ENCODE measurements around the gene HABP4. TPM values are rescaled to one million over a fixed set of nuclear protein-coding genes. Genes with fewer than 3 reads are reported as not detected.

HABP4 gene
- total RNA-seq, 1 donor, result 14.1 TPM

GRCh38 chr9:96483197-96483596 lies 33.2 kb downstream of the HABP4 start:
- Histone ChIP-seq H3K9me3 (ENCODE audit: low read depth, low read length) (no peaks in the 10 kb centered on the region), H3K79me2 (ENCODE audit: insufficient read depth, low read length) (no peaks in the 10 kb centered on the region), H3K4me1 (ENCODE audit: insufficient read depth, low read length) (peaks cover 20% of the 10 kb centered on the region), H3K27me3 (ENCODE audit: insufficient read depth, low read length) (no peaks in the 10 kb centered on the region), H4K20me1 (ENCODE audit: insufficient read depth, low read length) (no peaks in the 10 kb centered on the region), H3K36me3 (ENCODE audit: insufficient read depth, low read length) (peaks cover 6% of the 10 kb centered on the region), H3K4me2 (ENCODE audit: insufficient read depth, low read length) (no peak overlapping the region), H3K4me3 (ENCODE audit: insufficient read depth, low read length) (no peak overlapping the region), H3K27ac (ENCODE audit: low read depth, low read length) (no peak overlapping the region), H2AFZ (ENCODE audit: low read length) (no peak overlapping the region)
- no peak for DNase-seq (ENCODE audit: insufficient read length, low spot score, missing footprints)
- TF ChIP-seq CTCF (IDR thresholded peaks at IDR 0.05; ENCODE audit: extremely low read depth, low read depth, low read length), result no peak

- no peaks in the 10 kb centered on the region for H3K79me2 ChIP-seq (ENCODE audit: insufficient read depth, low read length)
- no peaks in the 10 kb centered on the region for H3K27me3 ChIP-seq (ENCODE audit: insufficient read depth, low read length)
- no peak overlapping the region for H3K4me2 ChIP-seq (ENCODE audit: insufficient read depth, low read length)
- H3K4me1 ChIP-seq (ENCODE audit: insufficient read depth, low read length), result peaks cover 16% of the 10 kb centered on the region
- no peak for DNase-seq (ENCODE audit: insufficient read length, low spot score, missing footprints)
- no peak overlapping the region for H2AFZ ChIP-seq (ENCODE audit: low read length)
- peak overlapping the region; percentile 36 for H3K27ac ChIP-seq (ENCODE audit: low read depth, low read length)
- H3K4me3 ChIP-seq (ENCODE audit: insufficient read depth, low read length), result no peak overlapping the region
- H3K9me3 ChIP-seq (ENCODE audit: low read depth, low read length), result no peaks in the 10 kb centered on the region
- H4K20me1 ChIP-seq (ENCODE audit: insufficient read depth, low read length), result no peaks in the 10 kb centered on the region
- H3K36me3 ChIP-seq (ENCODE audit: insufficient read depth, low read length), result peaks cover 12% of the 10 kb centered on the region
- no peak for TF ChIP-seq CTCF (IDR thresholded peaks at IDR 0.05; ENCODE audit: extremely low read depth, low read depth, low read length)
Observed at GRCh38 chr9:96483733-96484390, 33.9 kb downstream of the HABP4 start.

- no peaks in the 10 kb centered on the region for H3K79me2 ChIP-seq (ENCODE audit: insufficient read depth, low read length)
- H3K27me3 ChIP-seq (ENCODE audit: insufficient read depth, low read length), result no peaks in the 10 kb centered on the region
- DNase-seq (ENCODE audit: insufficient read length, low spot score, missing footprints), result no peak
Observed at GRCh38 chr9:96484521-96484931, 34.6 kb downstream of the HABP4 start.

More at GRCh38 chr9:96484521-96484931, 34.6 kb downstream of the HABP4 start:
- H4K20me1 ChIP-seq (ENCODE audit: insufficient read depth, low read length), result no peaks in the 10 kb centered on the region
- no peak overlapping the region for H3K4me2 ChIP-seq (ENCODE audit: insufficient read depth, low read length)
- H2AFZ ChIP-seq (ENCODE audit: low read length), result no peak overlapping the region
- H3K4me1 ChIP-seq (ENCODE audit: insufficient read depth, low read length), result peaks cover 14% of the 10 kb centered on the region
- H3K36me3 ChIP-seq (ENCODE audit: insufficient read depth, low read length), result peaks cover 15% of the 10 kb centered on the region
- no peak overlapping the region for H3K4me3 ChIP-seq (ENCODE audit: insufficient read depth, low read length)
- no peaks in the 10 kb centered on the region for H3K9me3 ChIP-seq (ENCODE audit: low read depth, low read length)
- H3K27ac ChIP-seq (ENCODE audit: low read depth, low read length), result peak overlapping the region; percentile 36
- no peak for TF ChIP-seq CTCF (IDR thresholded peaks at IDR 0.05; ENCODE audit: extremely low read depth, low read depth, low read length)
